A549 (cell line): Measurements from ENCODE around the gene PCOLCE2. TPM values are rescaled to one million over a fixed set of nuclear protein-coding genes. Genes with fewer than 3 reads are reported as not detected.
A peak's percentile ranks its signal among the peaks of the same experiment; 100 is the strongest.

Experiments
- ATAC-seq, 2 experiments: fragments of 200-7000 bp in 1 of 2; fragments of >200 bp in 1 of 2; cut with Nextera tagmentation in 1 of 2; cut with Tn5 transposase in 1 of 2; 3 replicates each; pipeline versions ENCODE4 v1.8.0 to v1.9.1; 2018 to 2020; ENCODE audit warnings: mild to moderate bottlenecking in 1 of 2, moderate library complexity in 1 of 2
- CTCF ChIA-PET: fragments of 300-600 bp; sonication (Branson Sonifier 250); formaldehyde crosslinking; extraction: SDS; loops from one replicate; lab custom pipeline; 2021; ENCODE audit warnings: antibody characterized with exemption, inconsistent platforms; lab: Yijun Ruan, JAX
- POLR2A ChIA-PET: fragments of 350-600 bp; formaldehyde crosslinking; extraction: SDS; loops from one replicate; lab custom pipeline; 2021; ENCODE audit warnings: antibody characterized with exemption, inconsistent platforms; lab: Yijun Ruan, JAX
- DNase-seq, 2 experiments: peaks; one replicate each; pipeline versions ENCODE4 v3.0.0 to v3.0.0-alpha.2; 2011 to 2016; ENCODE audit warnings: low read depth in 1 of 2, low spot score in 1 of 2
- FAIRE-seq: peaks from 2 replicates; lab custom pipeline; 2011; peaks lifted over from hg19 to GRCh38; lab: Jason Lieb, UNC
- H3K27ac ChIP-seq, 2 experiments: fragments of >200 bp; sonication (Bioruptor Twin); formaldehyde crosslinking; 3 replicates each; pipeline ENCODE4 v1.5.1; 2016 to 2017
- H3K4me1 ChIP-seq: fragments of >200 bp; sonication (Bioruptor Twin); formaldehyde crosslinking; 3 replicates; pipeline ENCODE4 v1.6.1; 2016
- H3K4me2 ChIP-seq: fragments of >200 bp; sonication (Bioruptor Twin); formaldehyde crosslinking; 3 replicates; pipeline ENCODE4 v1.6.1; 2016
- H3K4me3 ChIP-seq: fragments of >200 bp; sonication (Bioruptor Twin); formaldehyde crosslinking; 3 replicates; pipeline ENCODE4 v1.5.1; 2016
- H3K9me3 ChIP-seq: fragments of >200 bp; sonication (Bioruptor Twin); formaldehyde crosslinking; 3 replicates; pipeline ENCODE4 v1.6.1; 2016
- ATOH8 ChIP-seq: fragments of 250-450 bp; sonication (Bioruptor Pico); IDR thresholded peaks from 2 replicates; pipeline ENCODE4 v1.5.0; 2020; ENCODE audit warnings: low read depth, mild to moderate bottlenecking, moderate library complexity
- CHD4 ChIP-seq: fragments of 200-600 bp; sonication (generic); IDR thresholded peaks from 2 replicates; pipeline ENCODE4 v1.6.1; 2016; ENCODE audit warnings: antibody characterized with exemption, mild to moderate bottlenecking, borderline replicate concordance
- EHMT2 ChIP-seq: fragments of 200-600 bp; sonication (generic); IDR thresholded peaks from 2 replicates; pipeline ENCODE4 v1.6.1; 2016; ENCODE audit warnings: antibody characterized with exemption, low read depth, mild to moderate bottlenecking, moderate library complexity
- EP300 ChIP-seq, 2 experiments: fragments of >200 bp; sonication (Bioruptor Twin); formaldehyde crosslinking; IDR thresholded peaks; 2 replicates in 1 of 2; 3 replicates in 1 of 2; pipeline ENCODE4 v1.6.1; 2016 to 2017
- FOSL2 ChIP-seq, 2 experiments: fragments of 450-650 bp in 1 of 2; fragments of >200 bp in 1 of 2; sonication (Bioruptor Twin) in 1 of 2; formaldehyde crosslinking; IDR thresholded peaks; 2 replicates each; pipeline versions ENCODE4 v1.5.0 to v1.6.1; 2016 to 2020; ENCODE audit warnings: mild to moderate bottlenecking in 1 of 2, moderate library complexity in 1 of 2
- FOXS1 ChIP-seq: fragments of 250-450 bp; sonication (Bioruptor Pico); IDR thresholded peaks from 2 replicates; pipeline ENCODE4 v1.5.0; 2020; ENCODE audit warnings: mild to moderate bottlenecking, moderate library complexity
- HOXB13 ChIP-seq: fragments of 250-450 bp; sonication (Bioruptor Pico); IDR thresholded peaks from 2 replicates; pipeline ENCODE4 v1.5.0; 2020; ENCODE audit warnings: low read depth, mild to moderate bottlenecking, moderate library complexity
- JUNB ChIP-seq: fragments of >200 bp; sonication (Bioruptor Twin); formaldehyde crosslinking; IDR thresholded peaks from 2 replicates; pipeline ENCODE4 v1.6.1; 2016
- KDM5A ChIP-seq: fragments of 200-600 bp; sonication (generic); IDR thresholded peaks from 2 replicates; pipeline ENCODE4 v1.6.1; 2016; ENCODE audit warnings: antibody characterized with exemption, mild to moderate bottlenecking
- MAFK ChIP-seq: fragments of 450-650 bp; IDR thresholded peaks from 2 replicates; pipeline ENCODE4 v1.6.1; 2014; ENCODE audit not compliant: partially characterized antibody
- MAX ChIP-seq: IDR thresholded peaks from 2 replicates; pipeline ENCODE4 v1.6.1; 2012
- MAZ ChIP-seq: fragments of 150-350 bp; IDR thresholded peaks from 2 replicates; pipeline ENCODE4 v1.6.1; 2014; ENCODE audit warnings: antibody characterized with exemption, low read depth, low read length, borderline replicate concordance
- MYC ChIP-seq: IDR thresholded peaks from 2 replicates; pipeline ENCODE4 v1.6.1; 2012; ENCODE audit warnings: mild to moderate bottlenecking, inconsistent platforms, low read length, improper control_type of control experiment, borderline replicate concordance
- NFE2L2 ChIP-seq: fragments of 150-350 bp; conservative IDR thresholded peaks from 2 replicates; pipeline ENCODE4 v1.6.1; 2014; ENCODE audit warnings: low read length
- PBX3 ChIP-seq: IDR thresholded peaks from 2 replicates; pipeline ENCODE4 v1.6.1; 2012
- POLR2AphosphoS2 ChIP-seq: conservative IDR thresholded peaks from 2 replicates; pipeline ENCODE4 v1.6.1; 2012; ENCODE audit warnings: low read length, improper control_type of control experiment, inconsistent platforms
- RFX5 ChIP-seq: fragments of 450-650 bp; IDR thresholded peaks from 2 replicates; pipeline ENCODE4 v1.7.1; 2014; ENCODE audit warnings: antibody characterized with exemption, mild to moderate bottlenecking, moderate library complexity
- RNF2 ChIP-seq: fragments of 200-600 bp; sonication (generic); IDR thresholded peaks from 2 replicates; pipeline ENCODE4 v1.6.1; 2016; ENCODE audit warnings: low read depth, mild to moderate bottlenecking, antibody characterized with exemption, moderate library complexity, borderline replicate concordance
- SREBF2 ChIP-seq: fragments of 450-650 bp; IDR thresholded peaks from 2 replicates; pipeline ENCODE4 v1.6.1; 2014; ENCODE audit warnings: mild to moderate bottlenecking, moderate library complexity
- TFCP2L1 ChIP-seq: fragments of 250-450 bp; sonication (Bioruptor Pico); IDR thresholded peaks from 2 replicates; pipeline ENCODE4 v1.5.0; 2021; ENCODE audit warnings: mild to moderate bottlenecking
- TP53 ChIP-seq: fragments of 250-450 bp; sonication (Bioruptor Pico); IDR thresholded peaks from 2 replicates; pipeline ENCODE4 v1.5.0; 2021; ENCODE audit warnings: mild to moderate bottlenecking, moderate library complexity
- USF2 ChIP-seq: fragments of 450-650 bp; IDR thresholded peaks from 2 replicates; pipeline ENCODE4 v1.6.1; 2014; ENCODE audit warnings: antibody characterized with exemption
- ZNF302 ChIP-seq: fragments of 250-450 bp; sonication (Bioruptor Pico); IDR thresholded peaks from 2 replicates; pipeline ENCODE4 v1.9.0; 2021; ENCODE audit warnings: inconsistent platforms, mild to moderate bottlenecking, moderate library complexity
- ZSCAN20 ChIP-seq: fragments of 250-450 bp; sonication (Bioruptor Pico); IDR thresholded peaks from 2 replicates; pipeline ENCODE4 v1.8.0; 2022; ENCODE audit warnings: mild to moderate bottlenecking, moderate library complexity
- WGBS: methylation state at CpG from one replicate; pipeline ENCODE4 v1.1.6; 2017; ENCODE audit errors: missing lambda C conversion rate; 5-methylcytosine and 5-hydroxymethylcytosine counted together
- polyA plus RNA-seq, 4 experiments: library from polyadenylated mRNA; depleted of rRNA in 3 of 4; stranded (reverse); fragments of >200 nt; fragmentation: RNase III in 1 of 4; extraction: RNeasy Plus Mini Kit Qiagen cat#74134 plus additional on column Dnase treatment in 1 of 4; gene quantifications; 2 replicates in 3 of 4; 3 replicates in 1 of 4; pipeline ENCODE4 v1.2.3, GENCODE V29; 2011 to 2017

Gene PCOLCE2
- polyA plus RNA-seq, 2 of the 4 experiments (the other 2 are of a cell fraction) = 41.0 to 43.9 TPM

- Histone ChIP-seq H3K4me2 (0 out of 3 replicates have a peak overlapping the region, but pooled peaks have one; percentile 10), H3K27ac (0 out of 6 replicates have a peak overlapping the region, but pooled peaks of 1 of the 2 experiments have one; percentile 32), H3K4me1 (peaks cover 7% of the 10 kb centered on the region; the same call in 2 of the 3 replicates), H3K4me3 (no peak overlapping the region), H3K9me3 (no peaks in the 10 kb centered on the region)
- DNase-seq (peak; percentile 40 to 53), FAIRE-seq (no peak), ATAC-seq (peak; percentile 74 to 80)
- ChIA-PET CTCF (interaction anchor here (0.5 to 2.0 kb wide), 4 partner anchors 15 to 679 kb away, joined by 3 to 10 read pairs (median 4); no protein-coding TSS in a partner anchor), POLR2A (no interaction called here)
- WGBS = 51% methylated on average over 9 of the region's 9 CpGs
- TF ChIP-seq MAFK (peak; percentile 29), MAZ (no peak), FOSL2 (IDR thresholded peaks at IDR 0.05) (peak; percentile 44; the same call in 1 of the 2 replicates), FOSL2 (CRISPR knock-in tag; IDR thresholded peaks at IDR 0.05) (peak; percentile 79)
These were observed 7.4 kb upstream of the PCOLCE2 start for GRCh38 chr3:142896201-142896755.

GRCh38 chr3:142894493-142894892 lies 5.6 kb upstream of the PCOLCE2 start:
- Histone ChIP-seq H3K4me3 (no peak overlapping the region), H3K4me1 (peaks cover 7% of the 10 kb centered on the region; the same call in 2 of the 3 replicates)
- ATAC-seq = no peak; a peak in 1 of 6 replicates
- no peak for TF ChIP-seq TP53 (CRISPR knock-in tag)
- TF ChIP-seq FOXS1 (CRISPR knock-in tag) = no peak
- no peak for TF ChIP-seq USF2
- TF ChIP-seq PBX3 = no peak
- no peak for TF ChIP-seq NFE2L2
- no peak for TF ChIP-seq POLR2AphosphoS2
- no peak for TF ChIP-seq ATOH8 (CRISPR knock-in tag)
- no peak for TF ChIP-seq MYC
- no peak for TF ChIP-seq SREBF2
- TF ChIP-seq, all 56 proteins: peak for 0
- ChIA-PET CTCF (interaction anchor here (1.8 to 2.0 kb wide), 2 partner anchors 65 to 66 kb away, joined by 5 to 10 read pairs; no protein-coding TSS in a partner anchor), POLR2A (no interaction called here)
- Histone ChIP-seq H3K27ac (no peak overlapping the region), H3K4me2 (no peak overlapping the region), H3K9me3 (no peaks in the 10 kb centered on the region)
- no peak for FAIRE-seq
- 84% methylated on average over 3 of the region's 3 CpGs for WGBS
- DNase-seq = no peak

- peak in 1 of 2 experiments; percentile 8 for DNase-seq
- H3K4me2 ChIP-seq = no peak overlapping the region
- CTCF ChIA-PET = interaction anchor here (1.4 to 3.3 kb wide), 3 partner anchors 11 to 64 kb away, joined by 3 to 12 read pairs (median 5); no protein-coding TSS in a partner anchor
These were observed 3.8 kb upstream of the PCOLCE2 start for GRCh38 chr3:142892714-142893113.

More at GRCh38 chr3:142892714-142893113, 3.8 kb upstream of the PCOLCE2 start:
- Histone ChIP-seq H3K4me1 (peaks cover 10% of the 10 kb centered on the region), H3K27ac (no peak overlapping the region), H3K9me3 (no peaks in the 10 kb centered on the region), H3K4me3 (no peak overlapping the region)
- POLR2A ChIA-PET = no interaction called here
- 93% methylated on average over 2 of the region's 2 CpGs for WGBS
- ATAC-seq (no peak), FAIRE-seq (no peak)
- TF ChIP-seq TFCP2L1 (CRISPR knock-in tag) = no peak
- TF ChIP-seq JUNB = no peak
- TF ChIP-seq ZSCAN20 (CRISPR knock-in tag) = no peak
- TF ChIP-seq KDM5A = no peak
- no peak for TF ChIP-seq HOXB13 (CRISPR knock-in tag)
- no peak for TF ChIP-seq NFE2L2
- TF ChIP-seq EHMT2 = no peak
- TF ChIP-seq CHD4 = no peak
- TF ChIP-seq MAX = no peak
- TF ChIP-seq RNF2 = no peak
- no peak for TF ChIP-seq RFX5
- no peak for TF ChIP-seq EP300 (IDR thresholded peaks at IDR 0.05)
- TF ChIP-seq ZNF302 (CRISPR knock-in tag) = no peak
- TF ChIP-seq, all 56 proteins: peak for 0
